IMR-90 (cell line): ENCODE data around the gene PCNX2. TPM values are rescaled to one million over a fixed set of nuclear protein-coding genes. Genes with fewer than 3 reads are reported as not detected.

Experiments
- ATAC-seq: fragments of 200-7000 bp; cut with Tn5 transposase; 2 replicates; pipeline ENCODE4 v1.9.1; 2020; ENCODE audit warnings: low read depth, mild to moderate bottlenecking, moderate library complexity
- BruUV-seq: library from RNA; stranded (reverse); fragments of 400-500 nt; replicated peaks from 2 replicates; lab custom pipeline; 2021; lab: Mats Ljungman, UMichigan
- CTCF ChIA-PET: fragments of 300-600 bp; formaldehyde crosslinking; extraction: SDS; loops from one replicate; lab custom pipeline; 2021; ENCODE audit warnings: antibody characterized with exemption; lab: Yijun Ruan, JAX
- POLR2A ChIA-PET: fragments of 300-600 bp; sonication (Branson Sonifier 250); formaldehyde crosslinking; loops from one replicate; lab custom pipeline; 2022; ENCODE audit warnings: antibody characterized with exemption; ENCODE audit not compliant: unreplicated experiment; lab: Charles Lee
- DNase-seq: peaks from one replicate; pipeline ENCODE4 v3.0.0; 2013
- H2AFZ ChIP-seq: replicated peaks from 2 replicates; pipeline ENCODE3; 2013; ENCODE audit warnings: low read length, mild to moderate bottlenecking; ENCODE audit not compliant: poor library complexity
- H2AK5ac ChIP-seq: 2 replicates; pipeline ENCODE4 v1.6.1; 2013; ENCODE audit warnings: low read depth, low read length, inconsistent platforms
- H2AK9ac ChIP-seq: replicated peaks from 2 replicates; pipeline ENCODE3; 2013; ENCODE audit warnings: mild to moderate bottlenecking, low read depth, low read length, moderate library complexity; ENCODE audit not compliant: poor library complexity
- H2BK120ac ChIP-seq: 2 replicates; pipeline ENCODE4 v1.6.1; 2013; ENCODE audit warnings: low read depth, low read length, inconsistent platforms
- H2BK15ac ChIP-seq: 3 replicates; pipeline ENCODE4 v1.6.1; 2013; ENCODE audit warnings: low read depth, low read length, inconsistent platforms
- H2BK20ac ChIP-seq: 2 replicates; pipeline ENCODE4 v1.6.1; 2013; ENCODE audit warnings: low read depth, mild to moderate bottlenecking, inconsistent platforms, low read length, moderate library complexity
- H2BK5ac ChIP-seq: 2 replicates; pipeline ENCODE4 v1.6.1; 2013; ENCODE audit warnings: mild to moderate bottlenecking, low read depth, low read length, inconsistent platforms; ENCODE audit not compliant: poor library complexity, severe bottlenecking
- H3K14ac ChIP-seq: replicated peaks from 2 replicates; pipeline ENCODE4 v1.6.1; 2013; ENCODE audit warnings: low read depth, low read length, inconsistent platforms
- H3K18ac ChIP-seq: 2 replicates; pipeline ENCODE4 v1.6.1; 2013; ENCODE audit warnings: low read depth, low read length, control low read depth
- H3K23ac ChIP-seq: 2 replicates; pipeline ENCODE4 v1.6.1; 2013; ENCODE audit warnings: low read depth, low read length, inconsistent platforms
- H3K27ac ChIP-seq: 2 replicates; pipeline ENCODE4 v1.5.1; 2013; ENCODE audit warnings: mild to moderate bottlenecking, control low read depth, low read length; ENCODE audit not compliant: insufficient read depth
- H3K27me3 ChIP-seq: 2 replicates; pipeline ENCODE4 v1.6.1; 2013; ENCODE audit warnings: low read length; ENCODE audit not compliant: control insufficient read depth, insufficient read depth
- H3K36me3 ChIP-seq: 2 replicates; pipeline ENCODE4 v1.6.1; 2013; ENCODE audit warnings: low read length, mixed read lengths; ENCODE audit not compliant: control insufficient read depth, insufficient read depth
- H3K4ac ChIP-seq: 2 replicates; pipeline ENCODE4 v1.6.1; 2013; ENCODE audit warnings: low read depth, low read length, inconsistent platforms
- H3K4me1 ChIP-seq: 2 replicates; pipeline ENCODE4 v1.6.1; 2013; ENCODE audit warnings: low read length, mixed read lengths; ENCODE audit not compliant: control insufficient read depth, insufficient read depth
- H3K4me2 ChIP-seq: 2 replicates; pipeline ENCODE4 v1.6.1; 2013; ENCODE audit warnings: low read depth, mild to moderate bottlenecking, control low read depth, low read length, moderate library complexity
- H3K4me3 ChIP-seq: 2 replicates; pipeline ENCODE4 v1.5.1; 2013; ENCODE audit warnings: low read depth, mild to moderate bottlenecking, control low read depth, low read length, moderate library complexity; ENCODE audit not compliant: insufficient read depth
- H3K56ac ChIP-seq: 2 replicates; pipeline ENCODE4 v1.6.1; 2013; ENCODE audit warnings: low read length, inconsistent platforms; ENCODE audit not compliant: insufficient read depth; ENCODE audit errors: extremely low read depth
- H3K79me1 ChIP-seq, 2 experiments: 2 replicates each; pipeline ENCODE4 v1.6.1; 2013; ENCODE audit warnings: low read length in 2 of 2, inconsistent platforms in 1 of 2, low read depth in 1 of 2
- H3K9ac ChIP-seq: 2 replicates; pipeline ENCODE4 v1.6.1; 2013; ENCODE audit warnings: low read depth, low read length, control low read depth
- H3K9me1 ChIP-seq: 2 replicates; pipeline ENCODE4 v1.6.1; 2013; ENCODE audit warnings: low read length, inconsistent platforms; ENCODE audit not compliant: insufficient read depth
- H3K9me3 ChIP-seq: 2 replicates; pipeline ENCODE4 v1.6.1; 2013; ENCODE audit warnings: low read length; ENCODE audit not compliant: control insufficient read depth, insufficient read depth
- H4K20me1 ChIP-seq: 2 replicates; pipeline ENCODE4 v1.6.1; 2013; ENCODE audit warnings: low read length, inconsistent platforms; ENCODE audit not compliant: insufficient read depth
- H4K5ac ChIP-seq: 2 replicates; pipeline ENCODE4 v1.6.1; 2013; ENCODE audit warnings: mild to moderate bottlenecking, low read depth, low read length, control low read depth
- H4K8ac ChIP-seq, 2 experiments: 2 replicates each; pipeline ENCODE4 v1.6.1; 2013; ENCODE audit warnings: low read depth in 2 of 2, low read length in 2 of 2, control low read depth in 1 of 2, inconsistent platforms in 1 of 2
- H4K91ac ChIP-seq: 2 replicates; pipeline ENCODE4 v1.6.1; 2013; ENCODE audit warnings: low read depth, low read length, inconsistent platforms; ENCODE audit not compliant: insufficient read depth
- BHLHE40 ChIP-seq: fragments of 150-350 bp; IDR thresholded peaks from 2 replicates; pipeline ENCODE4 v1.6.1; 2016; ENCODE audit warnings: mild to moderate bottlenecking, low read depth, low read length
- CEBPB ChIP-seq: IDR thresholded peaks from 2 replicates; pipeline ENCODE4 v1.6.1; 2012; ENCODE audit warnings: low read depth, low read length, improper control_type of control experiment
- CHD1 ChIP-seq: IDR thresholded peaks from 2 replicates; pipeline ENCODE4 v1.6.1; 2012; ENCODE audit warnings: low read depth, low read length, improper control_type of control experiment
- ELK1 ChIP-seq: fragments of 150-350 bp; IDR thresholded peaks from 2 replicates; pipeline ENCODE4 v1.6.1; 2016; ENCODE audit warnings: low read depth, mild to moderate bottlenecking, low read length, moderate library complexity, borderline replicate concordance
- MAZ ChIP-seq: IDR thresholded peaks from 2 replicates; pipeline ENCODE4 v1.6.1; 2012; ENCODE audit warnings: low read depth, mild to moderate bottlenecking, low read length, improper control_type of control experiment, moderate library complexity, borderline replicate concordance
- MXI1 ChIP-seq: IDR thresholded peaks from 2 replicates; pipeline ENCODE4 v1.6.1; 2012; ENCODE audit warnings: low read depth, mild to moderate bottlenecking, low read length, moderate library complexity, borderline replicate concordance
- RAD21 ChIP-seq: IDR thresholded peaks from 2 replicates; pipeline ENCODE4 v1.6.1; 2012; ENCODE audit warnings: low read length, improper control_type of control experiment
- SMC3 ChIP-seq: fragments of 150-350 bp; IDR thresholded peaks from 2 replicates; pipeline ENCODE4 v1.6.1; 2016; ENCODE audit warnings: low read depth, mild to moderate bottlenecking, antibody characterized with exemption, low read length, moderate library complexity
- WGBS, 2 experiments: methylation state at CpG; one replicate each; pipeline versions ENCODE4 v1.1.5 to v1.1.7; 2013; ENCODE audit warnings: missing lambda C conversion rate in 2 of 2; ENCODE audit not compliant: insufficient read length in 1 of 2; ENCODE audit errors: extremely low coverage in 2 of 2; 5-methylcytosine and 5-hydroxymethylcytosine counted together
- dilution Hi-C: fragments of 300-500 bp; cut with HindIII; formaldehyde crosslinking; loops from one replicate; pipeline ENCODE4 v1.14.3; 2018; ENCODE audit warnings: low sequenced_read_pairs; ENCODE audit not compliant: unreplicated experiment
- in situ Hi-C: fragments of 300-500 bp; cut with MboI; formaldehyde crosslinking; loops from 3 replicates; pipeline ENCODE4 v1.14.3; 2019; ENCODE audit warnings: low sequenced_read_pairs, inconsistent platforms, mixed read lengths
- intact Hi-C: fragments of 100-400 bp; cut with micrococcal nuclease; formaldehyde crosslinking; loops from 2 replicates; pipeline ENCODE4 v1.10.0; 2022
- polyA plus RNA-seq, 3 experiments: library from polyadenylated mRNA; depleted of rRNA; stranded (reverse); fragments of >200 nt; gene quantifications; 2 replicates each; pipeline ENCODE4 v1.2.3, GENCODE V29; 2012; ENCODE audit warnings: low replicate concordance in 1 of 3
- total RNA-seq: library from RNA; depleted of rRNA; stranded (reverse); fragments of >200 nt; gene quantifications from 2 replicates; pipeline ENCODE4 v1.2.3, GENCODE V29; 2012

The PCNX2 gene
- total and polyA plus RNA-seq, 2 of the 4 experiments (the other 2 are of a cell fraction): 15.9 to 22.6 TPM

- dilution Hi-C loops (no loop called here), intact Hi-C loops (no loop called here), in situ Hi-C loops (no loop called here)
- Histone ChIP-seq H2AK9ac (no peak overlapping the region), H3K4me2 (no peak overlapping the region), H3K9me3 (no peaks in the 10 kb centered on the region), H3K9ac (no peak overlapping the region), H4K8ac (no peak overlapping the region), H3K18ac (no peak overlapping the region), H3K4me1 (peaks cover 9% of the 10 kb centered on the region), H3K56ac (no peak overlapping the region), H3K4me3 (no peak overlapping the region), H2BK120ac (no peak overlapping the region), H4K5ac (no peak overlapping the region), H2BK15ac (no peak overlapping the region), H3K36me3 (peaks cover 19% of the 10 kb centered on the region; the same call in 1 of the 2 replicates), H2AFZ (no peak overlapping the region), H2AK5ac (no peak overlapping the region), H3K27ac (no peak overlapping the region), H2BK5ac (no peak overlapping the region), H3K27me3 (no peaks in the 10 kb centered on the region), H4K20me1 (no peaks in the 10 kb centered on the region), H3K79me1 (no peaks in the 10 kb centered on the region), H3K9me1 (peaks cover 9% of the 10 kb centered on the region), H2BK20ac (no peak overlapping the region), H3K4ac (no peak overlapping the region), H3K14ac (no peak overlapping the region), H3K23ac (no peak overlapping the region), H4K91ac (no peak overlapping the region)
- BruUV-seq: no TSS peak
- no peak for TF ChIP-seq MXI1
- TF ChIP-seq SMC3: no peak
- no peak for TF ChIP-seq CHD1
- no peak for TF ChIP-seq ELK1
- no peak for TF ChIP-seq BHLHE40
- TF ChIP-seq CEBPB: no peak
- no peak for TF ChIP-seq RAD21
- TF ChIP-seq MAZ: no peak
- ChIA-PET POLR2A (no interaction called here), CTCF (no interaction called here)
- 100% methylated on average over 1 of the region's 5 CpGs; no CpG with 5 or more reads in 1 of the 2 experiments for WGBS, 2 experiments
- DNase-seq (no peak), ATAC-seq (no peak)
Measured at GRCh38 chr1:232986527-232986922, 309.0 kb downstream of the PCNX2 start.
